Fibroblast of the aortic adventitia (primary cell): ENCODE data around the gene SIRPG. TPM values are rescaled to one million over a fixed set of nuclear protein-coding genes. Genes with fewer than 3 reads are reported as not detected.
"Not testable (repeated sequence)": the region's sequence is repeated elsewhere in the genome, so short reads cannot be mapped to it uniquely, and the experiment has no call there.

Experiments
- DNase-seq: peaks from one replicate; pipeline ENCODE4 v3.0.0-alpha.2; 2010; ENCODE audit warnings: low read depth
- H3K4me3 ChIP-seq: 2 replicates; pipeline ENCODE4 v1.5.1; 2011; ENCODE audit warnings: low read depth, mild to moderate bottlenecking, control low read depth, low read length, moderate library complexity
- CTCF ChIP-seq: IDR thresholded peaks from 2 replicates; pipeline ENCODE4 v1.5.1; 2011; ENCODE audit warnings: mild to moderate bottlenecking, low read length, control low read depth, inconsistent platforms; ENCODE audit not compliant: insufficient read depth
- total RNA-seq: library from RNA; depleted of rRNA; stranded (reverse); fragments of >200 nt; gene quantifications from 2 replicates; pipeline ENCODE4 v1.2.3, GENCODE V29; 2012; ENCODE audit warnings: low replicate concordance

The SIRPG gene
- not detected in 2 replicates for total RNA-seq

GRCh38 chr20:1657556-1658334, at the start of gene SIRPG:
Gene SIRPG (minus strand): TSS chr20:1657779. CDS start chr20:1657714, 65 bp downstream.
- no peak for TF ChIP-seq CTCF
- no peak within 1 kb of the TSS for H3K4me3 ChIP-seq
- no peak for DNase-seq

- DNase-seq, H3K4me3 ChIP-seq: not testable (repeated sequence)
These were observed 49.3 kb upstream of the SIRPG start for GRCh38 chr20:1706887-1707286.

GRCh38 chr20:1706079-1706478, 48.5 kb upstream of the SIRPG start:
- no peak overlapping the region for H3K4me3 ChIP-seq
- no peak for DNase-seq
- no peak for TF ChIP-seq CTCF

GRCh38 chr20:1702855-1703254, 45.3 kb upstream of the SIRPG start:
- DNase-seq = no peak
- H3K4me3 ChIP-seq = no peak overlapping the region
- TF ChIP-seq CTCF = no peak

- no peak overlapping the region for H3K4me3 ChIP-seq
- TF ChIP-seq CTCF = no peak
- DNase-seq = no peak
These were observed 44.7 kb upstream of the SIRPG start for GRCh38 chr20:1702328-1702727.

- DNase-seq = no peak
- no peak for TF ChIP-seq CTCF
- H3K4me3 ChIP-seq = no peak overlapping the region
These were observed 43.4 kb upstream of the SIRPG start for GRCh38 chr20:1700990-1701389.

- no peak for TF ChIP-seq CTCF
- no peak overlapping the region for H3K4me3 ChIP-seq
- DNase-seq = no peak
These were observed 40.0 kb upstream of the SIRPG start for GRCh38 chr20:1697592-1697991.
